Eye (tissue), 1 donor: Measurements from ENCODE around the gene ZC3H10.
A peak's percentile ranks its signal among the peaks of the same experiment; 100 is the strongest.

Experiments
- DNase-seq: peaks from one replicate; pipeline ENCODE4 v3.0.0-alpha.2; 2015

The ZC3H10 gene

DNA sequence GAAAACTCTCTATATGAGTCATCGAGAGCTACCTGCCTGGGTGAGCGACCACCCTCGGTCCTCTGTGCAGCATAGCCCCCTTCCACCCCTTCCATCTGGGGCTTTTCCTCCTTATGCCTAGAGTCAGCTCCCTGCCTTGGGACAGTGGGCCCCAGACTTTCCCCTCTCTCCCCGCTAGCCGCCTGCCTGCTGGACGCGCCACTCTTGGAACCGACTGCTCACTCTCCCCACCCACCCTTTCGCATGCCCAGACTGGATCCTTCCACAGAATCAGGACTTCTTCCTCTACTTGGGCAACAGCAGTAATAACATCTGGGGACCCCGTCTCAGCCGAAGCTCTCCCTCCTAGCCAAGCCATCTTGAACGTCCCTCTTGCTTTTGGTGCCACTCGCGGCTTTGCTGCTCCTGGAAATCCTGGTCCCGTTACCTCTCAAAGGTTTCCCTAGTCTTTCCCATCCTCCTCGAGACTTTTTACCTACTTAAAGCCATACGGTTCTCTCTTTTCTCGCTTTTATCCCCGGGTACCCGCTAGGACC, 10.7 kb downstream of the ZC3H10 start:
- DNase-seq: peak; percentile 77

DNA sequence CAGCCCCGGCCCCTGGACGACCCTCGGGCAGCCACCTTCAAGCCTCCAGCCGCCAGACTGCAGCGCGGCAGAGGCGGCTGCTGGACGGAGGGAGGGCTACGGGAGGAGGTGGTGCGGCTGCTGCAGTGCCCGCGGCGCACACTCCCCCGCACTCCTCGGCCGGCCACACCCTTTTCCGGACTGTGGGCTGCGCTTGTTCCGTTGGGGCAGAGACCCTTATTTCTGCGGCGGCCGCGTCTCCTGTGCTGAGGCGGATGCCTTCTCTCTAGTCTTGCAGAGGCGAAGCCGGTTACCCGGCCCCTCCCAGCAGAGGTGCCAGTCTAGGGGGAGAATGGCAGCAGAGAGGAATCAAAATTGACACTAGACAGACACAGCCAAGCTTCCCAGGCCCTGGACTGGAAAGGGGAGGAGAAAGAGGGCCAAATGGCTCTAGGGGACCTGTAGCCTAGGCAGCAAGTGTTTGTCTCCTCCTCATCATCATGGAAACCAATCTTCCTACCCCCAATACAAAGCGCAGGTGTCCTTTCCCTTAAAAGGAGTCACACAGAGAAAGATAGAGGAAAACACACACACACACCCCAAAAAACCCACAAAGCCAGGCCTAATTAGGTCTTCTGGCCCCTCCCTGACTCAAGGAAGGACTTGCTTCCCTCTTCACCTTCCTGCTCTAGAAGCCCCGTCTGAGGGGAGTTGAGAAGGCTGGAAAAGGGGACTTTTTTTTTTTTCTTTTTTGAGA, 11.3 kb downstream of the ZC3H10 start:
- peak; percentile 76 for DNase-seq

DNA sequence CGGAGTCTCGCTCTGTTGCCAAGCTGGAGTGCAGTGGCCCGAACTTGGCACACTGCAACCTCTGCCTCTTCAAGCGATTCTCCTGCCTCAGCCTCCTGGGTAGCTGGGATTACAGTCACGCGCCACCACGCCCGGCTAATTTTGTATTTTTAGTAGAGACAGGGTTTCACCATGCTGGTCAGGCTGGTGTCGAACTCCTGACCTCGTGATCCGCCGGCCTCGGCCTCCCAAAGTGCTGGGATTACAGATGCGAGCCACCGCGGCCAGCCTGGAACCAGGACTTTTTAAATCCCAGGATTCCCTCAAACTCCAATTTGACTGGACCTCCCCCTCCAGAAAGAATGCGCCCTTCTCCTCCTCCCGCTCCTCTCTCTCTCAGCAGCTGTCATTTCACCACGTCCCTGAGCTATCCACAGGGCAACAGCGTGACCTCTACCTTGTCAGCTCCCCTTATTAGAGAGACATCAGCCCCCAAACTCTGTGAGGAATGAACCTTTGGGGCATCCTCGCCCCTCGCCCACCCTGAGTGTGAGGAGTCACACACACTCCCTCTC, 12.0 kb downstream of the ZC3H10 start:
- DNase-seq: no peak

DNA sequence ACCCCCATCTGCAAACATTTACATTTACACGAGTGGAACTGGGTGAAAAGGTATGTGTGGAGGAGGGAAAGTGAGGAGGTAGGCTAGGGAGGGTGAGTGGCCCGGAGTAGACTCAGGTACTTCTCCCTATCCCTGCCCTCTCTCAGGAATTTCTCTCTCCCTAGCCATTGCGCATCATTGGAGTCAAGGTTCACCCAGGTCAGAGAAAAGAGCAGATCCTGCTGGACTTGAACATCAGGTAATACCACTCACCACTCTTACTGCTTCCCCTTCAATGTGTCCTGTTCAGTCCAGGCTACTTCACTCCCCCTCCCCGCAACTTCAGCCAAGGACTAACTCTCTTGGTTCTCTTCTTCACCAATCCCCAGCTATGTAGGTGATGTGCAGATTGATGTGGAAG, 12.8 kb downstream of the ZC3H10 start:
- DNase-seq: no peak

DNA sequence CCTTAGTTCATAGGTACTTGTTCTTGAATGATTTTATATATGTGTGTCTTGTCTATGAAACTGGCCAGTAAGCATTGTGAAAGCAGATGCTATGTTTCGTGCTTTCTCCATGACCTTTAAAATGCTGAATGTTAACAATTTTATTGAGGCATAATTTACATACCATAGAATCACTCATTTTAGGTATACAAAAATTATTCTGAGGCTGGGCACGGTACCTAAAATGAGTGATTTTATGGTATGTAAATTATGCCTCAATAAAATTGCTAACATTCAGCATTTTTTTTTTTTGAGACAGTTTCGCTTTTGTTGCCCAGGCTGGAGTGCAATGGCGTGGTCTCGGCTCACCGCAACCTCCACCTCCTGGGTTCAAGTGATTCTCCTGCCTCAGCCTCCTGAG, 16.8 kb downstream of the ZC3H10 start:
- no peak for DNase-seq

DNA sequence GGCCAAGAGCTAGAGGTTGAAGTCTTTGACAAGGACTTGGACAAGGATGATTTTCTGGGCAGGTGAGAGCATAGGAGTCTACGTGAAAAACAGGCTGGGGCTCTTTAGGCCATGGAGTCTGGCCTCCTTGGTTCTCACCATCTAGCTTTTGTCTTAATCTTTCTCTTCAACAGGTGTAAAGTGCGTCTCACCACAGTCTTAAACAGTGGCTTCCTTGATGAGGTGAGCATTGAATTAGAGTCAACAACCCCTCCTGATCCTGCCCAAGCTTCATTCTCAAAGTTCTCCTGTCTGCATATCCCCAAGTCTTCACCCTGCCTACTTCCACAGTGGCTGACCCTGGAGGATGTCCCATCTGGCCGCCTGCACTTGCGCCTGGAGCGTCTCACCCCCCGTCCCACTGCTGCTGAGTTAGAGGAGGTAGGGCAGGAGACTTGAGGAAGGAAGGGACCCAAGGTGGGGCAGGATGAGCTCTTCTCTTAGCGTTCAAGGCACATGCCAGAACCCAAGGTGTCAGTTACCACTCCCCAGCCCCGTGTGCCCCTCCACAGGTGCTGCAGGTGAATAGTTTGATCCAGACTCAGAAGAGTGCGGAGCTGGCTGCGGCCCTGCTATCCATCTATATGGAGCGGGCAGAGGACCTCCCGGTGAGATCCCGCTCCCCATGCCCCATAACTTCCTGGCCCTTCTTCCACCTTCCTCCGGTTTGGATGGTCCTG, 19.9 kb downstream of the ZC3H10 start:
- no peak for DNase-seq

DNA sequence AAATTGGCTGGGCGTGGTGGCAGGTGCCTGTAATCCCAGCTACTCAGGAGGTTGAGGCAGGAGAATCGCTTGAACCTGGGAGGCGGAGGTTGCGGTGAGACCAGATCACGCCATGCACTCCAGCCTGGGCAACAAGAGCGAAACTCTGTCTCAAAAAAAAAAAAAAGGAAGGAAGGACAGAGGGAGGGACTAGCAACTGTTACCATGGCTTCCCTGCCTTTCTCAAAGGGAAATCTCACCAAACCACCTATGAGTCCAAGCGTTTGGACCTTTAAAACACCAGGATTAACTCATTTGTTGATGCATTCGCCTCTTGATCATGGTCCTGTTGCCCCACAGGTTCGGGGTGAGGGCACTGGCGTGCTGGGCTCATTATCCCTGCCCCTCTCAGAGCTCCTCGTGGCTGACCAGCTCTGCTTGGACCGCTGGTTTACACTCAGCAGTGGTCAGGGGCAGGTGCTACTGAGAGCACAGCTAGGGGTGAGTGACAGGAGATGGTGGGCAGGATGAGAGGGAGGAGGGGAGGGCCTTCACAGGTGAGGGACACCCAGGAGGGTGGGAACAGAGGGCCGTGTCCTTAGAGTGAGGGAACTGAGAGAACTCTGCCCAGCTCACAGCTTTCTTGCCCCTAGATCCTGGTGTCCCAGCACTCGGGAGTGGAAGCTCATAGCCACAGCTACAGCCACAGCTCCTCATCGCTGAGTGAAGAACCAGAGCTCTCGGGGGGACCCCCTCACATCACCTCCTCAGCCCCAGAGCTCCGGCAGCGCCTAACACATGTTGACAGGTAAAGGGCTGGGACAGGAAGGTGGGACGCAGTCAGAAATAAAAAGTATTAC, 24.1 kb downstream of the ZC3H10 start:
- no peak for DNase-seq

DNA sequence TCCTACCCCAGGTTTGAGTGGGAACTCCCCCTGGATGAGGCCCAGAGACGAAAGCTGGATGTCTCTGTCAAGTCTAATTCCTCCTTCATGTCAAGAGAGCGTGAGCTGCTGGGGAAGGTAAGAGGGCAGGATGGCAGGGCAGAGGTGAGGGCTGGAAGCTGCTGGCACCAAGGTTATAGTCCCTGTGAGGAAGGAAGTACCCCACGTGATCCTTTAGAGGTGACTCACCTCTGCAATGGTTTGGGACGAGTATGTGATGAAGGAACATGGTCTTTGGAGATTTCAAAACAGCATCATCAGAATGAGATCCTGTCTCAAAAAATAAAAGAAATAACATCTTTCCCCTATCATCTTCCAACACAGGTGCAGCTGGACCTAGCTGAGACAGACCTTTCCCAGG, 25.2 kb downstream of the ZC3H10 start:
- DNase-seq: no peak

DNA sequence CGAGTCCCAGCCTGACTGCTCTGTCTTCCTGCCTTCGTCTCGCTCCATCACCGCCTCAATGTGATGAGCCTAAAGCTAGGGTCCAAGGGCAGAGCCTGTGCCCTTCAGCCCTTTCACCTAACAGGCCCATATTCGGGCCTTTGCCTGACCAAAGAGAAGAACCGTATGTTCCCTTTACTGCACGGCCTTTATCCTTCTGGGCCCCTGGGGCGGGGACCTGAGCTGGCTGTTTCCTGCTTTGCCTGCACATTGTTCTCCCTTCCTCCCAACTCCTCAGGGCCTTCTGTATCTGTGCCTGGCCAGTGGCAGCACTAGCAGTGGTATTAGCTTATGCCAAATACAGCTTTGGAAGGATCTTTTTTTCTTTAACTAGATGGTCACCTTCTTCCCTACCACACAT, 25.8 kb downstream of the ZC3H10 start:
- no peak for DNase-seq

DNA sequence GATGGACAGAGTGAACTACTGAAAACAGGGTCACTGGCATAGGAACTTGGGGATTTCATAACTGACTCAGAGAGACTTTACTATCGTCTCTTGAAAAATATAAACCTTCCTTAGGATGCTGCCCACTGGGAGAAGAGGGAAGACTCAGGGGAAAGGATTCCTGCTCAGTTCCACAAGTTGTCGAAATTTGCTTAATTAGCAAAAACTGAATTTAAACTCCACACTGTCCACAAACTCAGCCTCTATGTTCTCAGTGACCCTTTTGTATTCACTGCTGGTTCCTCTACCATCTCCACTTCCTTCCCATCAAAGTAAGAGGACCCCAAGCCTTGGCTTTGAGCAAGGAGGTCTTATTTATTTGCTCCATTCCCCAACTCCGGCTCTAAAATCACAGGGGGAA, 27.2 kb downstream of the ZC3H10 start:
- no peak for DNase-seq

DNA sequence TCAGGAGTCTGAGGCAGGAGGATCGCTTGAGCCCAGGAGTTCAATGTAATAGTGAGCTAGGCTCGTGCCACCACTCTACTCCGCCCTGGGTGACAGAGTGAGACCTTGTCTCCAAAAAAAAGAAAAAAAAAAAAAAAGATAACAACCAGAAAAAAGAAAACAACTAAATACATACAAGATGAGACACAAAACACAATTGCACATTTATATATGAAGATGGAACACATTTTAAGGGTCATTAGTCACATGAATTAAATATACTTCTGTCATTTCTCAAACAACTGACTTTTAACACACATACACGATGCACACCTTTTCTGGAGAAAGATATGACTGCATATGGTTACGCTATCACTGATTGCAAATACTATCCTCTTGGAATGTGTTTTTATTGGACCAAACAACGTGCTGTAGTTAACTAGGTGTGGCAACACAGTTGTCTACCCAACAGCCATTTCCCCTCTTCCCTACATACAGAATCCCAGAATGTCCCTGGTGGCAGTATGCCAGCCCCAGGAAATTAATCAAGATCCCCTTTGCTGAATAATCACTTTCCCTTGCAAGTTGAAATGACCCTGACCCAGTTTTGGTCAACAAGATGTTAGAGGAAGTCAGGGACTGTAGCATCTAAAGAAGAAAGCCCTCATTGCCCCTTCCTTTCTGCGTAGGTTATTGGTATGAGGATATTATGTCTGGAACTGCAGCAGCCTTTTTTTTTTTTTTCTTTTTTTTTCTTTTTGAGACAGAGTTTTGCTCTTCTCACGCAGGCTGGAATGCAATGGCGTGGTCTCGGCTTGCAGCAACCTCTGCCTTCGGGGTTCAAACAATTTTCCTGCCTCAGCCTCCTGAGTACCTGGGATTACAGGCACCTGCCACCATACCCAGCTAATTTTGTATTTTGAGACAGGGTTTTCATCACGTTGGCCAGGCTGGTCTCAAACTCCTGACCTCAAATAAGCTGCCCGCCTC, 28.7 kb downstream of the ZC3H10 start:
- DNase-seq: peak; percentile 38

DNA sequence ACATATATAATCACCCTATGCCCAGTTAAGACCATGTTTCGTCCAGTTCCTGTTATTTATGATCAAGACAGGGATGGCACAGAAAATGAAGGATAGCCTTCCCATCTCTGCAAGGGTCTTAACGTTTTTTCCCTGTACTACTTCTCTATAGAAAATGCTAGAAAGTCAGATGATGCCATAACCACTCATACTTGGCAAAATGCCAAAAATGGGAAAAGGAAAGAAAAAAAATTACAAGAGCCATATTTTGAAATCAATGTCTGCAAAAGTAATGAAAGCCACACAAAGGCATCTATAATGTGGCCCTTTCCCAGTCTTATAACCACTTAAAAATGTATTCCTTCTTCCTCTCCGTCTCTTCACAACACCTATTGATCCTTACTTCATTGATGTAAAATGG, 32.5 kb downstream of the ZC3H10 start:
- DNase-seq: peak; percentile 34

DNA sequence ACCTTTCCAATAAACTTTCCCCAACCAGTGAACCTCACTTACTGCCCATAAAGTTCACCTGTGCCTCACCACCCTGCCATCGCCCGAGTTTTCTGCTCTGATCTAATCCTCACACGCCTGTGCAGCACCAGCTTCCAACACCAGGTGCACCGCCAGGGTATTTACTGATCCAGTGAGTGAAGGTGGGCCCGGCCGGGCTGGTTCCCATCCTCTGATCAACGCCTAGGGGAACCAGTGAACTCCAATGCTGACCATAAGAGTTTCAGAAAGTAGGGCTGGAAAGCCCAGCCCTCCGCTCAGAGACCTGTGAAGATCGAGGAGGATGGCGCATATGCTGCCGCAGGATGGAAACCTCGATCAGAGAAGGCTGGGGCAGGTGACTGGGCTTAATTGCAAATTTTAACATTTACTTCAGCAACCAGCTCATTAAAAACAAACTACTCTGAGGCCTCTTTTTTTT, 33.6 kb downstream of the ZC3H10 start:
- DNase-seq: no peak

DNA sequence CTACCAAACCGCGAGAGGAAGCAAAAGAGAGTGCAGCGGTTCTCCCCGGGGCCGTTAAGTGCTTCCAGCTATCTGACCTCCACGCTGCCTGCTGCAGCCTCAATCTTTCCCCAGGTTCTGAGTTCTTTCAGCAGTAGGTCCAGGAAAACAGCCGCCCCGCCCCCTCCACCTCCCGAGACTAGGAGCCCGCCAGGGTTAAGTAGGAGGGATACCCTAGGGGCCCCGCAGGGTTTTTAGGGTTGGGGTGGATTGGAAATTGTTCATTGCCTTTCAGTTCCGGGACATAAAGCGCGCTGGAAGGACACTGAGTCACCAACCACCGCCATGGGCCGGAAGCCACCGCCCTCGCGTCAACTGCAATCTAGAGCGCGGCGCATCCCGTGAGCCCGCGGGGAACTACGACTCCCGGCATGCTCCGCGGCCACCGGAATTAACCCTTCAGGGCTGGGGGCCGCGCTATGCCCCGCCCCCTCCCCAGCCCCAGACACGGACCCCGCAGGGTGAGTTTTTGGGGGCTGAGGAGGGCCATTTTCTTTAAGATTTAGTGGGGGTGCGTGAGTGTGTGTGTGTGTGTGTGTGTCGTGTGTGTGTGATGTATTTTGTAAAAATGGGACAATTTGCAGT, 34.2 kb downstream of the ZC3H10 start, which contains the start of gene MYL6B:
Gene MYL6B (plus strand): TSS at position 456 of the 624 bp plus-strand sequence. CDS start 1,332 bp downstream, outside the sequence.
- peak; percentile 96 for DNase-seq

DNA sequence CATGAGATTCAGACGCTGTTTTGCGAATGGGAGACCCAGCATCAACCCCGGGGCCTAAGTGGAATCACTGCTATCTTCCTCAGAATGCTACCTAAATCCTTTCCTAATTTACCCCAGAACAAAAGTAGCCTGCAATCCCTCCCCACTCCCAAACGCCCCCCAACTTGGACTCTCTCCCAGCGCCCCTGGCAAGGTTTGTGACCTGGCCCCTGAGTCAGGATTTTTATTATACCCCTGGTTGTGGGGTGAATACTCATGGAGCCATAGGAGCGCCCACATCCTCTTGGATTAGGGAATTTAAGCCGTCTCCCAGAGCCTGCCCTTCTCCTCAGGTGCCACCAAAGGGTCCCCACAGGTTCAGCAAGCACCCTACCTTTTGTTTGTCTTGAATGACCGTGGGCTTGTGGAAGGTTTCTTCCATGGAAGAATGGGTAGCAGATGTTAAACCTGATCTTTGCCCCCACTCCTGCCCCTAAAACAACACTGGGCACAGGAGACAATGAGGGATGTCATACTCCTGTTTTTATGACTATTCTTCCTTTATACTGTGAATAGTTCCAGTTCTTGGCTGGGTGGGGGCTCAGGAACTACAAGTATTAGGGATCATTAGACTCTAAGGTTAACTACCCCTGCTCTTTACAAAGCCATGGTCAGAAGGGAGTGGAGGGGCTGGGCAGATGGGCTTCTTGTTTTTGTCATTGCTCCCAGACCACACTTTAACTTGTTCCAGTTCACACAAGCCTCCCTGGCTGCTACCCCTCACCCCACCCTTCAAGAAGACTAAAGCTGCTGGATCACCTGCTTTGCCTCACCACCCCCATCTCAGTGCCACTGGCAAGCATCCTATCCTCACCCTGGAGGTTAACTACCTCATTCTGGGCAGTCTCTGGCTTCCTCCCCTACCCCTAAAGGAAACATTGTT, 35.0 kb downstream of the ZC3H10 start:
- no peak for DNase-seq

DNA sequence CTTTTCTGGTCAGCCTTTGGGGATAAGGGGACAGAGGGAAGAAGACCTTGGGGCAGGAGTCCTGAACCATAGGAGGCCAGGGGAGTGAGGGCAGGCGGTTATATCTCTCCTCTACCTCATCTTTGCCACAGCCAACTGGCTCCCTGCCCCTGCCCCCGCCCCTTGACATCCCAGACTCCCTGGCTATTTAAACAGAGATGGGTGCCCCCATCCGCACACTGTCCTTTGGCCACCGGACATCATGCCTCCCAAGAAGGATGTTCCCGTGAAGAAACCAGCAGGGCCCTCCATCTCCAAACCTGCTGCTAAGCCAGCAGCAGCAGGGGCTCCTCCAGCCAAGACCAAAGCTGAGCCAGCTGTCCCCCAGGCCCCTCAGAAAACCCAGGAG, 35.6 kb downstream of the ZC3H10 start:
- DNase-seq: no peak

DNA sequence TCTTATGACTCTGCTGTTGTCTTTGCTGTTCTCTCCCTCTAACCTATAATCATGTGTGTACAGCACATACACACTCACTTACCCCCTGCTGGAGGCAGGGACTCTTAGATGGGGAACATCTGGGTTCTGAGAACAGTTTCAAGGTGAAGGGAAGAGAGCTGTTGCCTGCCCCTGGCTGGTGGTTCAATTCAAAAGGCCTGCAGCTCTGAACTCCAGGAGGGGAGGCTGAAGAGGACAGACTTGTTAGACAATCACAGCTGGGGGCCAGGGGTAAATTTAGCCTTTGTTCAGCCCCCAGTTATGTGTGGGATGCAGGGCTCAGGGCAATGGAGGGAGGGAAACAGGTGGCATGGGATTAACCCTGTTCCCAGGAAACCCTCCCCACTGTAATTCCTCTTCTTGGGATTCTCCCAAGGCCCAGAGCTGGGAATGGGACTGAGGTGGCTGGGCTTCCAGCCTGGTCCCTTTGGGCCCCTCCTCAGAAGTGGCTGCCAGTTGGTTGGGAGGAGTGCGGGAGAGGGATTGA, 36.2 kb downstream of the ZC3H10 start:
- DNase-seq: no peak

DNA sequence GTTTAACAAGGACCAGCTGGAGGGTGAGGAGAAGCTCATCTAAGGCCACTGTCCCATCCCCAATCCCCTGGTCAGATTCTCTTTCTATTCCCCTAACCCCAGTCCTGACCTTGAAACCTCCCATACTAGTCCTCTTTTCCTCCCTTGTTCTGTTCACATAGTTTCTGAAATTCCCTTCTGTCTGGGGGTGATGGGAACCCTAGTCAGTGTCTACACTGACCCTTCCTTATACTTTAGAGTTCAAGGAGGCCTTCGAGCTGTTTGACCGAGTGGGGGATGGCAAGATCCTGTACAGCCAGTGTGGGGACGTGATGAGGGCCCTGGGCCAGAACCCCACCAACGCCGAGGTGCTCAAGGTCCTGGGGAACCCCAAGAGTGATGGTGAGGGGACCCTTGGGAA, 36.8 kb downstream of the ZC3H10 start:
- no peak for DNase-seq

DNA sequence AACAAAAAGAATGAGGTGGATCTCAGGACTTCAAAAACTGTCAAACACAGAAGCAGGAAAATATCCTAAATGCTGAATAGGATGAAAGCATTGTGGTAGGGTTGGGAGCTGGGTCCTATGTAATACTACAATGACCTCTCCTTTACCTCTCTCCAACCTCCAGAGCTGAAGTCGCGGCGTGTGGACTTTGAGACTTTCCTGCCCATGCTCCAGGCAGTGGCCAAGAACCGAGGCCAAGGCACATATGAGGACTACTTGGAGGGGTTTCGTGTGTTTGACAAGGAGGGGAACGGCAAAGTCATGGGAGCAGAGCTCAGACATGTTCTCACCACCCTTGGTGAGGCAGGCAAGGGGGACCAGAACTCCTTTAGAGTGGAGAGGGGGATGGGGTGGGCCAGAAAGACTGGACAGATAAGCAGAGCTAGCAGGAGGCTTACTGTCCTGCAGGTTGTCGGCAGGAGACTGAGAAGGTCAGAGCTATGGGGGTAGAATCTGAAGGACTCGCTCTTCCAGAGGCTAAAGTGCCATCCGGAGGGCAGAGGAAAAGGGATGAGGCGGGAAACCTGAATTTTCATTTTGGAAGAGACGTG, 37.3 kb downstream of the ZC3H10 start:
- no peak for DNase-seq
